Endodermal cell (in vitro differentiated cells): Measurements from ENCODE around the gene COASY. TPM values are rescaled to one million over a fixed set of nuclear protein-coding genes. Genes with fewer than 3 reads are reported as not detected.

Source experiments
- DNase-seq: peaks from one replicate; pipeline ENCODE4 v3.0.0-alpha.2; 2017
- H3K27ac ChIP-seq: 2 replicates; pipeline ENCODE4 v1.5.1; 2013; ENCODE audit warnings: mild to moderate bottlenecking, low read depth, low read length, moderate library complexity
- H3K27me3 ChIP-seq: 2 replicates; pipeline ENCODE4 v1.6.1; 2013; ENCODE audit warnings: mild to moderate bottlenecking, low read length, moderate library complexity; ENCODE audit not compliant: insufficient read depth, control insufficient read depth, poor library complexity, severe bottlenecking
- H3K36me3 ChIP-seq: 2 replicates; pipeline ENCODE4 v1.7.0; 2013; ENCODE audit warnings: mild to moderate bottlenecking, low read length, moderate library complexity; ENCODE audit not compliant: control insufficient read depth, insufficient read depth
- H3K4me1 ChIP-seq: one replicate; pipeline ENCODE4 v1.7.0; 2013; ENCODE audit warnings: low read length; ENCODE audit not compliant: control insufficient read depth, insufficient read depth
- H3K4me3 ChIP-seq: 2 replicates; pipeline ENCODE4 v1.5.1; 2013; ENCODE audit warnings: mild to moderate bottlenecking, low read length, moderate library complexity
- H3K9ac ChIP-seq: 2 replicates; pipeline ENCODE4 v1.6.1; 2013; ENCODE audit warnings: mild to moderate bottlenecking, low read length, moderate library complexity; ENCODE audit not compliant: poor library complexity, severe bottlenecking; ENCODE audit errors: extremely low read depth
- H3K9me3 ChIP-seq: 2 replicates; pipeline ENCODE4 v1.6.1; 2013; ENCODE audit warnings: mild to moderate bottlenecking, low read length, moderate library complexity; ENCODE audit not compliant: control insufficient read depth
- H3K27ac Mint-ChIP-seq: 2 replicates; pipeline ENCODE4 v1.8.0; 2020; ENCODE audit warnings: mixed read lengths
- H3K27me3 Mint-ChIP-seq: 2 replicates; pipeline ENCODE4 v1.8.0; 2021; ENCODE audit warnings: mild to moderate bottlenecking, mixed read lengths; ENCODE audit not compliant: insufficient read depth
- H3K36me3 Mint-ChIP-seq: 2 replicates; pipeline ENCODE4 v1.8.0; 2020; ENCODE audit warnings: low read depth, mixed read lengths
- H3K4me1 Mint-ChIP-seq: 2 replicates; pipeline ENCODE4 v1.8.0; 2020; ENCODE audit warnings: mixed read lengths
- H3K4me3 Mint-ChIP-seq: 2 replicates; pipeline ENCODE4 v1.8.0; 2020; ENCODE audit warnings: mild to moderate bottlenecking, moderate library complexity, mixed read lengths
- H3K9me3 Mint-ChIP-seq: 2 replicates; pipeline ENCODE4 v1.8.0; 2020; ENCODE audit warnings: mild to moderate bottlenecking, mixed read lengths
- WGBS, 2 experiments: methylation state at CpG; one replicate each; pipeline versions ENCODE4 v1.1.5 to v1.1.7; 2013; ENCODE audit warnings: missing lambda C conversion rate in 2 of 2, mixed read lengths in 1 of 2; ENCODE audit not compliant: insufficient coverage in 1 of 2, insufficient read length in 1 of 2; 5-methylcytosine and 5-hydroxymethylcytosine counted together
- total RNA-seq, 2 donors: library from RNA; stranded (reverse); fragmentation: NEBNext Ultra II Directional in 1 of 2; extraction: Animal tissue kit (Norgen Biotek cat#: 25700) in 1 of 2; gene quantifications; 2 replicates in 1 of 2; 3 replicates in 1 of 2; pipeline ENCODE4 v1.2.1, GENCODE V29; 2021
- TF ChIP-seq, protein P1 (sequence below): fragments of 200-600 bp; sonication (generic); conservative IDR thresholded peaks from 2 replicates; pipeline ENCODE4 v1.5.0; 2021; ENCODE audit warnings: antibody characterized with exemption, mild to moderate bottlenecking

Gene COASY
- total RNA-seq, 2 donors from 2014 or later, result 97.7 to 99.4 TPM

DNA sequence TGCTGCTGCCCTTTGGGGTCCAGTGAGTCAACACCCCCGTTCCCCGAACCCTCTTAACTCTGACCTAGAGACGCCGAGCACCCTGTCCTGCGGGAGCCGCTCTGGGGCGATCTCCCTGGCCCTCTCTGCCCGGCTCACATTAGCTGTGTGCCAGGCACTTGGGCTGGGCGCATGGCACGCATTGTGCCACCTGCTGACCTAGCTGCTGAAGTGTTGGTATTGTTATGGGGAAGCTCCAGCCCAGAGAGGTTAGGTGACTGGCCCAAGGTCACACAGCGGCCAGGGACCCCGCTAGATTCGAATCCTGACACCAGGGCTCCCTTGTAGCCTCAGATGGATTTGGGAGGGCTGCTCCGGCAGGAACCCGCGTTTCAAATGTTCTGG, 8.1 kb upstream of the COASY start:
- H3K9me3 Mint-ChIP-seq, result no peaks in the 10 kb centered on the region
- WGBS, 2 experiments, result 65 to 76% methylated on average over 15 to 16 of the region's 16 CpGs
- H3K27ac Mint-ChIP-seq, result peak overlapping the region; percentile 94
- no peaks in the 10 kb centered on the region for H3K4me1 ChIP-seq
- peak overlapping the region; percentile 89 for H3K4me3 ChIP-seq
- H3K4me1 Mint-ChIP-seq, result peaks cover 15% of the 10 kb centered on the region
- H3K9ac ChIP-seq, result peak overlapping the region; percentile 74
- no peaks in the 10 kb centered on the region for H3K36me3 ChIP-seq
- no peak for DNase-seq
- no peak overlapping the region for H3K27ac ChIP-seq
- H3K36me3 Mint-ChIP-seq, result no peaks in the 10 kb centered on the region
- H3K4me3 Mint-ChIP-seq, result peak overlapping the region; percentile 82
- no peaks in the 10 kb centered on the region for H3K27me3 Mint-ChIP-seq
- H3K9me3 ChIP-seq, result no peaks in the 10 kb centered on the region
- TF ChIP-seq, protein P1, sequence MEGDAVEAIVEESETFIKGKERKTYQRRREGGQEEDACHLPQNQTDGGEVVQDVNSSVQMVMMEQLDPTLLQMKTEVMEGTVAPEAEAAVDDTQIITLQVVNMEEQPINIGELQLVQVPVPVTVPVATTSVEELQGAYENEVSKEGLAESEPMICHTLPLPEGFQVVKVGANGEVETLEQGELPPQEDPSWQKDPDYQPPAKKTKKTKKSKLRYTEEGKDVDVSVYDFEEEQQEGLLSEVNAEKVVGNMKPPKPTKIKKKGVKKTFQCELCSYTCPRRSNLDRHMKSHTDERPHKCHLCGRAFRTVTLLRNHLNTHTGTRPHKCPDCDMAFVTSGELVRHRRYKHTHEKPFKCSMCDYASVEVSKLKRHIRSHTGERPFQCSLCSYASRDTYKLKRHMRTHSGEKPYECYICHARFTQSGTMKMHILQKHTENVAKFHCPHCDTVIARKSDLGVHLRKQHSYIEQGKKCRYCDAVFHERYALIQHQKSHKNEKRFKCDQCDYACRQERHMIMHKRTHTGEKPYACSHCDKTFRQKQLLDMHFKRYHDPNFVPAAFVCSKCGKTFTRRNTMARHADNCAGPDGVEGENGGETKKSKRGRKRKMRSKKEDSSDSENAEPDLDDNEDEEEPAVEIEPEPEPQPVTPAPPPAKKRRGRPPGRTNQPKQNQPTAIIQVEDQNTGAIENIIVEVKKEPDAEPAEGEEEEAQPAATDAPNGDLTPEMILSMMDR, result no peak
- H3K27me3 ChIP-seq, result no peaks in the 10 kb centered on the region

DNA sequence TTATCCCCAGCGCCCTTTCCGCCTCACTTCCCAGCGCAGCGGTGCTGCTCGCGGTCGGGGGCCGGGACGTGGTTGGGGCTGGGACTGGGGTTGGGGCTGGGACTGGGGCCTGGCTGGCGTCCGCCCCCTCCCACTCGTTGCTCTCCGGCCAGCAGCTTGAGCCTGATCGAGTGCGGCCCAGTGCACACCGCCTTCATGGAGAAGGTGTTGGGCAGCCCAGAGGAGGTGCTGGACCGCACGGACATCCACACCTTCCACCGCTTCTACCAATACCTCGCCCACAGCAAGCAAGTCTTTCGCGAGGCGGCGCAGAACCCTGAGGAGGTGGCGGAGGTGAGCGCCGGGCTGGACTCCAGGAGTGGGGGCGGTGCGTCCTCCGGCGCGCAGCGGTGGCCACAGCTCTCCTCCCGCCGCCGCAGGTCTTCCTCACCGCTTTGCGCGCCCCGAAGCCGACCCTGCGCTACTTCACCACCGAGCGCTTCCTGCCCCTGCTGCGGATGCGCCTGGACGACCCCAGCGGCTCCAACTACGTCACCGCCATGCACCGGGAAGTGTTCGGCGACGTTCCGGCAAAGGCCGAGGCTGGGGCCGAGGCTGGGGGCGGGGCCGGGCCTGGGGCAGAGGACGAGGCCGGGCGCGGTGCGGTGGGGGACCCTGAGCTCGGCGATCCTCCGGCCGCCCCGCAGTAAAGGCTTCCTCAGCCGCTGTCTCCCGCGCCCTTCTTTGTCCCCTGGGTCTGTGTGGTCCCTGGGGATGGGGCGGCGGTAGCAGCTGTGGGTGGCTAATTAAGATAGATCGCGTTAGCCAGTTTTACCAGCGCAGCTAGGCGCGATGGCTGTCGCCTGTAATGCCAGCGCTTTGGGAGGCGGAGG, 7.5 kb upstream of the COASY start:
- Mint-ChIP-seq H3K36me3 (no peaks in the 10 kb centered on the region), H3K4me1 (peaks cover 13% of the 10 kb centered on the region), H3K9me3 (no peaks in the 10 kb centered on the region), H3K4me3 (peak overlapping the region; percentile 82), H3K27ac (peak overlapping the region; percentile 94), H3K27me3 (no peaks in the 10 kb centered on the region)
- Histone ChIP-seq H3K36me3 (no peaks in the 10 kb centered on the region), H3K27me3 (no peaks in the 10 kb centered on the region), H3K9me3 (no peaks in the 10 kb centered on the region), H3K27ac (peak overlapping the region; percentile 75), H3K4me3 (peak overlapping the region; percentile 89), H3K9ac (peak overlapping the region; percentile 74), H3K4me1 (no peaks in the 10 kb centered on the region)
- 1 to 3% methylated on average over 33 to 82 of the region's 82 CpGs for WGBS, 2 experiments
- TF ChIP-seq, protein P1, result no peak
- peak; percentile 98 for DNase-seq

DNA sequence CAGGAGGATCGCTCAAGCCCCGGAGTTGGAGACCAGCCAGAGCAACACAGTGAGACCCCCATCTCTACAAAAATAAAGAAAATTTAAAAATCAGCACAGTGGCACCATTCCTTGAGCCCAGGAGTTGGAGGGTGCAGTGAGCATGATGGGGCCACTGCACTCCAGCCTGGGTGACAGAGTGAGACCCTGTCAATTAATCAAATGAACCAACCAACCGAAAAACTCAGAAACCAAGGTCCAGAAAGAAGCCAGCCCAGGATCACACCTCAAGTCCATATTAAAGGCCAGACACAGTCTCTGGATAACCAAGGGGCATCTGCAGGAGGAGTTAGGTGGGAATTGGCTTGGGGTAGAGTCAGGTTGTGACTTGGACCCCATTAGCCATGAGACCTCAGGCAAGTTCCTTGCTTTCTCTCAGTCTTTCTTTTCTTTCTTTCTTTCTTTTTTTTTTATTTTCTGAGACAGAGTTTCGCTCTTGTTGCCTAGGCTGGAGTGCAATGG, 6.8 kb upstream of the COASY start:
- no peaks in the 10 kb centered on the region for H3K9me3 ChIP-seq
- DNase-seq, result no peak
- peak overlapping the region; percentile 94 for H3K27ac Mint-ChIP-seq

More for the DNA sequence above, 6.8 kb upstream of the COASY start:
- Histone ChIP-seq H3K27ac (peak overlapping the region; percentile 75), H3K4me1 (no peaks in the 10 kb centered on the region), H3K4me3 (peak overlapping the region; percentile 89), H3K27me3 (no peaks in the 10 kb centered on the region), H3K9ac (peak overlapping the region; percentile 74), H3K36me3 (no peaks in the 10 kb centered on the region)
- 33 to 38% methylated on average over 3 to 4 of the region's 4 CpGs for WGBS, 2 experiments
- peak overlapping the region; percentile 82 for H3K4me3 Mint-ChIP-seq
- no peaks in the 10 kb centered on the region for H3K9me3 Mint-ChIP-seq
- H3K36me3 Mint-ChIP-seq, result no peaks in the 10 kb centered on the region
- TF ChIP-seq, protein P1, result no peak
- no peaks in the 10 kb centered on the region for H3K27me3 Mint-ChIP-seq
- peaks cover 15% of the 10 kb centered on the region for H3K4me1 Mint-ChIP-seq
